ENCODE data around the gene AGER. TPM values are rescaled to one million over a fixed set of nuclear protein-coding genes. Genes with fewer than 3 reads are reported as not detected.

AGER gene
- total RNA-seq, 2 experiments from 2014 or later, result 9.6 to 11.5 TPM

DNA sequence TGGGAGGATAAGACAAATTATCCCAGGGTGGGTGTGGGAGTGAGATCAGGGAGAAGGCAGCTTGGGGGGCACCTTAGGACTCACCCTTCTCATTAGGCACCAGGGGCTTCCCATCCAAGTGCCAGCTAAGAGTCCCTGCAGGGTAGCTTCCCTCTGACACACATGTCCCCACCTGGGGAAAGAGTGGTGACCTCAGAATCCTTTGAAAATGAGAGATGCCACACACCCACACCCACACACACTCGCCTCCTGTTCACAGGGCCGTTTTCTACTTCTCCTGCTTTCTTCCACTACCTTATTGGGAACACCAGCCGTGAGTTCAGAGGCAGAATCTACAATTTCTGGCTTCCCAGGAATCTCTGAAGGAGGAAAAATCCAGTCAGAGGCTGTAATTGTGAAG is 1.0 kb downstream of the AGER start:
- DNase-seq, result no peak
- Mint-ChIP-seq H3K27ac (peak overlapping the region; percentile 16), H3K4me1 (peaks cover 48% of the 10 kb centered on the region)

DNA sequence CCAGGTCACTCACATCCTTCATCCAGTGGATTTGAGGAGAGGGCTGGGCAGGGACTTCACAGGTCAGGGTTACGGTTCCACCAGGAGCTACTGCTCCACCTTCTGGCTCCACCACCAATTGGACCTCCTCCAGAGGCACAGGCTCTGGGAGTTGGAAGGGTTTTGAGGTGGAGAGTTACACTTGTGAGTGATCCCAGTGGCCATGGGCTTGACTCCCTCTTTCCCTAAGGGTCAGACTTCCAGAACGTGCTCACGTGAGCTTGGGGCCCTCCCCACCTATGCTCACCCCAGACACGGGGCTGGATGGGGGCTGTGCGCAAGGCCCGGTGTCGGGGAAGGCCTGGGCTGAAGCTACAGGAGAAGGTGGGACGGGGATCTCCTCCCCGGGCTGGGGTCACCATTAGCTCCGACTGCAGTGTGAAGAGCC is 1.5 kb downstream of the AGER start:
- no peak for DNase-seq
- Mint-ChIP-seq H3K9me3 (no peaks in the 10 kb centered on the region), H3K4me3 (no peak overlapping the region), H3K27ac (peak overlapping the region; percentile 38), H3K27me3 (no peaks in the 10 kb centered on the region), H3K36me3 (peaks cover 30% of the 10 kb centered on the region), H3K4me1 (peaks cover 45% of the 10 kb centered on the region)

More for the DNA sequence above, 1.0 kb downstream of the AGER start:
- H3K36me3 Mint-ChIP-seq, result peaks cover 34% of the 10 kb centered on the region
- H3K4me3 Mint-ChIP-seq, result no peak overlapping the region
- no peaks in the 10 kb centered on the region for H3K27me3 Mint-ChIP-seq
- H3K9me3 Mint-ChIP-seq, result no peaks in the 10 kb centered on the region

DNA sequence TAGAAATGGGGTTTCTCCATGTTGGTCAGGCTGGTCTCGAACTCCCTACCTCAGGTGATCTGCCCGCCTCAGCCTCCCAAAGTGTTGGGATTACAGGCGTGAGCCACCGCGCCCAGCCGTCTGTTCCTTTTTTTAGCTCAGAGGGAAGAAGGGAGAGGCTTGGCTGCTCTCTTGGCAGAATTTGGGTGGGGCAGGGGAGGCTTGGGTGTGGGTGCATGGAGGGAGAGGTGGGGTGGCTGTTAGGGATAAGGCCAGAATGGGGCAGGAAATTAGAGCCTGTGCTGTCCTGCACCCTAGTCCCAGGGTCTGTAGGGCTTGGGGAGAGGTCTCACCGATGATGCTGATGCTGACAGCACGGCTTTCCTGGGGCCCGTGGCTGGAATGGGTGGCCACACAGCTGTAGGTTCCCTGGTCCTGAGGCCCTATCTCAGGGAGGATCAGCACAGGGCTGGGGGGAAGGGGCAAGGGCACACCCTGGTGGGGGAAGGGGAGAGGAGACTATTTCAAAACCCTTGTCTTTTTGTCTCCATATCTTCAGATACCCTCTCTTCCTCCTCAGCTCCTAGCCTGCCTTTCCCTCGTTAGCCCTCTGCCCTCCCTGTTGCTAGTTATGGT is 2.0 kb downstream of the AGER start:
- no peak for DNase-seq
- peaks cover 26% of the 10 kb centered on the region for H3K36me3 Mint-ChIP-seq
- H3K4me3 Mint-ChIP-seq, result no peak overlapping the region
- H3K9me3 Mint-ChIP-seq, result no peaks in the 10 kb centered on the region
- H3K4me1 Mint-ChIP-seq, result peaks cover 44% of the 10 kb centered on the region
- peak overlapping the region; percentile 38 for H3K27ac Mint-ChIP-seq
- no peaks in the 10 kb centered on the region for H3K27me3 Mint-ChIP-seq

DNA sequence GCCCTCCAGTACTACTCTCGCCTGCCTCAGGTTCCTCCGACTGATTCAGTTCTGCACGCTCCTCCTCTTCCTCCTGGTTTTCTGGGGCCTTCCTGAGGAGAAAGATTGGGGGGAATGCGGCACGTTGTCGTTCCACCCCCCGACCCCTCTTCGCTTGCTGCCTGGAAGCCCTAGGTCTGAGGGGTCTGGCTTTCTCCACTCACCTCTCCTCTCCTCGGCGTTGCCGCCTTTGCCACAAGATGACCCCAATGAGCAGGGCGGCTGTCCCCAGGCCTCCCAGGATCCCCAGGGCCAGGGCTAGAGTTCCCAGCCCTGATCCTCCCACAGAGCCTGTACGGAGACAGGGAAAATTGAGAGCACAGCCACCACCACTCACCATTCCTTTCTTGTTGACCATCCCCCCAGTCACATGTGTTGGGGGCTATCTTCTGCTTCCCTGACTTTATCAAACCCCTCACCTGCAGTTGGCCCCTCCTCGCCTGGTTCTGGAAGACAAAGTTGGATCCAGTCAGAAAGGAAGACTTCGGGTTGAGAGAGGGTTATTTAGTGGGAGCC is 2.8 kb downstream of the AGER start:
- H3K4me1 Mint-ChIP-seq, result peaks cover 44% of the 10 kb centered on the region
- peak overlapping the region; percentile 47 for H3K27ac Mint-ChIP-seq
- no peak for DNase-seq
- no peaks in the 10 kb centered on the region for H3K9me3 Mint-ChIP-seq
- H3K36me3 Mint-ChIP-seq, result peaks cover 19% of the 10 kb centered on the region
- no peaks in the 10 kb centered on the region for H3K27me3 Mint-ChIP-seq
- no peak overlapping the region for H3K4me3 Mint-ChIP-seq

DNA sequence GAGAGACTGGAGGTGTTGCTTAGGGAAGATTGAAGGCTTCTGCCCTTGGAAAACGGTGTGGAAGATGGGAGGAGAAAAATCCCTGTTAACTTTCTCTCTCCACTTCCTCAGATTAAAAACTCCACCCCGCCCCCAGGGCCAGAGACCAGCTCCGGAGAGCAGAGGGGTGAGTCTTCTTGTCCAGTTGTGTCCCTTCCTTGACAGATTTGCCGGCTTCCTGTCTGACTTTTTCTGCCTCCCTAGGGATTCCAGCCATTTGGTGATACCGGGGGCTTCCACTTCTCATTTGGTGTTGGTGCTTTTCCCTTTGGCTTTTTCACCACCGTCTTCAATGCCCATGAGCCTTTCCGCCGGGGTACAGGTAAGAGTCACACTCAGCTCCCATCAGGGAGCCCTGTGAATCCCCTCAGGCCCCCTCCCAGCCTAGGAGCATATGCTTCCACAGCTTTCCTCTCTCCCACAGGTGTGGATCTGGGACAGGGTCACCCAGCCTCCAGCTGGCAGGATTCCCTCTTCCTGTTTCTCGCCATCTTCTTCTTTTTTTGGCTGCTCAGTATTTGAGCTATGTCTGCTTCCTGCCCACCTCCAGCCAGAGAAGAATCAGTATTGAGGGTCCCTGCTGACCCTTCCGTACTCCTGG is 4.2 kb downstream of the AGER start:
- H3K27ac Mint-ChIP-seq, result peak overlapping the region; percentile 95
- H3K27me3 Mint-ChIP-seq, result no peaks in the 10 kb centered on the region
- DNase-seq, result no peak
- peaks cover 41% of the 10 kb centered on the region for H3K4me1 Mint-ChIP-seq
- H3K36me3 Mint-ChIP-seq, result peaks cover 13% of the 10 kb centered on the region
- no peaks in the 10 kb centered on the region for H3K9me3 Mint-ChIP-seq
- H3K4me3 Mint-ChIP-seq, result peak overlapping the region; percentile 94

DNA sequence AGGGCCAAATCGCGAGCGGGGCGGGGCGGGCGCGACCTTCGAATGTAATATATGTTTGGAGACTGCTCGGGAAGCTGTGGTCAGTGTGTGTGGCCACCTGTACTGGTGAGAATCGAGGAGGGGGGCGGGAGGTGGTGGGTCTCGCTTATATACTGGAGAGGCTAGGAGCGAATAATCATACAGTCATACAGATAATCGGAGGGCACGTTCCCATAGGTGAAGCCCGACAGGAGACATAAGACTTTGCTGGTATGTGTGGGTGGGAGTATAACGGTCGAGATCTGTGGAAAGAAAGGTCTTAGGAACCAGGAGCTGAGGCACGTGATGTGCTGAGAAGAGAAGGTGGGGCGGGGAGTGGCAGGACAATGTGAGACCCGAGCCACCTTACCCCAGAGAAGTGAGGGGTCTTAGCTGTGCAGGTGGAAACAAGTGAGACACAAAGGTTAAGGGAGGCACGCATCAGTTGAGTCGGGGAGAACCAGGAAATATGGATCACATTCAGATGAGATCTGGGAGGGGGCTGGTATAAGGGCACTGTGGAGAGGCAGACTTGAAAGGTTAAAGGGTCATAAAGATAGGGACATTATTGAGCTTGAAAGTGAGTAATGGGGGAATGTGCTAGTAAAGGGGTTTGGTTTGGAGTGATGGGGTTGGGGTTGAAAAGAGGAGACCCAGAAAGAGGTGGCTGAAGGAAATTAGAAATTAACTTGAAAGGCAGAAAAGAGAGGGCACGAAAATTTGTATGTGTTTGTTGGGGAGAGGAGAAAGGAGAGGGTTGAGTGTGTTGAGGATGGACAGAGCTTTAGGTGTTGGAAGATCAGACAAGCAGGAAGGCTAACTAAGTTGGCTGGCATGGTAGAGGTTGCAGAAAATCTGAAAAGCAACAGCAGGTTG is 5.3 kb downstream of the AGER start:
- Mint-ChIP-seq H3K27me3 (no peaks in the 10 kb centered on the region), H3K9me3 (no peaks in the 10 kb centered on the region), H3K4me1 (peaks cover 49% of the 10 kb centered on the region), H3K36me3 (peaks cover 14% of the 10 kb centered on the region), H3K4me3 (peak overlapping the region; percentile 94), H3K27ac (peak overlapping the region; percentile 95)
- no peak for DNase-seq

DNA sequence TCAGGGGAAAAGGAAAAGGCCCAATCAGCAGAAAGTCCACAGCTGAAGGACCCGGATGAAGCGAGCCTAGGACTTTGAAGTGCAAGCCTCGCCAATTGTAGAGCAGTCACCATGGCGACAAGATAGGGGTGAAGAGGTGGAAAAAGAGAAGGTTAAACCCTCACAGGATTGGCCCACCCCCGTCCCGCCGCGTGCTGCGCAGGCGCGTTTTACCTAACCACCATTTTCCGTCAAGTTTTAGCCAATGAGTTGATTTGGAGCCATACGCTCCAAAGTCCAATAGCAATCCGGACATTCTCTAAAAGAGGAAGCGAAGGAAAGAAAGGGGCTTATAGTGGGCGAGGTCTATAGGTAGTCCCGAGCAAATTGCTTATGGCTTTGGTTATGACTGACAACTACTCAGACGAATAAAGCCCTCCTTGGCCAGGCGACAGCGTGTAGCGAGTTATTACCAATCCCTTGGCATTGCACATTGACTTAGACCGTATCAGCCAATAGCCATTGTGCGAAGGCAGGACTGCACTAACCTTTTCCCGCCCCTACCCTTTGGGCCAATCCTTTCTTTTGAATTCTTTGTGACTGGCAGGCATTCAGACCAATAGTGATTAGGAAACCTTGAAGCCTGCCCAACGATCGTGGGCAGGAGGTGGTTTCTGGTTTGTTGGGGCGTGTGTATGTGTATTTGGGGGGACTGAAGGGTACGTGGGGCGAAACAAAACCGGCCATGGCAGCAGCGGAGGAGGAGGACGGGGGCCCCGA is 6.1 kb downstream of the AGER start, which contains the start of gene RNF5:
RNF5 (plus strand) TSS at position 618 of the 759 bp plus-strand sequence; CDS start at position 725, 107 bp downstream.
- DNase-seq, result peak; percentile 89
- peaks cover 53% of the 10 kb centered on the region for H3K4me1 Mint-ChIP-seq
- no peaks in the 10 kb centered on the region for H3K9me3 Mint-ChIP-seq
- H3K4me3 Mint-ChIP-seq, result peak within 1 kb of the TSS; percentile 94
- H3K27ac Mint-ChIP-seq, result peak within 1 kb of the TSS; percentile 95
- no peaks in the 10 kb centered on the region for H3K27me3 Mint-ChIP-seq
- H3K36me3 Mint-ChIP-seq, result peaks cover 15% of the 10 kb centered on the region

DNA sequence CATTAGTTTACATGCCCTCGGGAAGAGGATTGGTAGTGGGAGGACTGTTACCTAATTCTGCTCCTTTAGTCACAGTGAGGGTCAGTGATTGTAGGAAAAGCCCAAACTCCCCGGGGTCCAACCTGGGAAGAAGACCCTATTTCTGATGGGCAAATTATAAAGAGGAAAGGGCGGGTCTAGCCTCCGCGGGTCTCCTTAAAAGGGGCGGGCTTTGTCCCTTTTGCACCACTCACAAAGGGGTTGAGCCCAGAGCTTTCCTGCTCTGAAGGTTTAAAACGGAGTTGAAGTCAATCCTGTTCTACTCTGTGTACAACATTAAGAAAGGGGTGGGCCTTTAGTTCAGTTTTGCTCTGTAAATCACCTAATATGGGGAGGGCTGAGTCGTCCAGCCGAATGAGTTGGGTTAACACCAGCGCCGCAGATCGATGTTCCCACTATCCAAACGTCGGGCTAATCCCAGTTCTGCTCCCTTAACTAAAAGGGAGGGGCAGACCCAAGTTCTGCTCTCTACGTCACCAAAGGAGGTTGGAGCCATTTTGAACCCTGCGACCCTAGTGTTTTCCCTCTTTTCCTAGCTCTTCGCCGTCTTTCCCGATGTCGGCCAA is 6.8 kb downstream of the AGER start:
- no peaks in the 10 kb centered on the region for H3K27me3 Mint-ChIP-seq
- no peaks in the 10 kb centered on the region for H3K9me3 Mint-ChIP-seq
- peak; percentile 36 for DNase-seq
- peak overlapping the region; percentile 94 for H3K4me3 Mint-ChIP-seq
- H3K4me1 Mint-ChIP-seq, result peaks cover 53% of the 10 kb centered on the region
- H3K36me3 Mint-ChIP-seq, result peaks cover 15% of the 10 kb centered on the region
- peak overlapping the region; percentile 95 for H3K27ac Mint-ChIP-seq

DNA sequence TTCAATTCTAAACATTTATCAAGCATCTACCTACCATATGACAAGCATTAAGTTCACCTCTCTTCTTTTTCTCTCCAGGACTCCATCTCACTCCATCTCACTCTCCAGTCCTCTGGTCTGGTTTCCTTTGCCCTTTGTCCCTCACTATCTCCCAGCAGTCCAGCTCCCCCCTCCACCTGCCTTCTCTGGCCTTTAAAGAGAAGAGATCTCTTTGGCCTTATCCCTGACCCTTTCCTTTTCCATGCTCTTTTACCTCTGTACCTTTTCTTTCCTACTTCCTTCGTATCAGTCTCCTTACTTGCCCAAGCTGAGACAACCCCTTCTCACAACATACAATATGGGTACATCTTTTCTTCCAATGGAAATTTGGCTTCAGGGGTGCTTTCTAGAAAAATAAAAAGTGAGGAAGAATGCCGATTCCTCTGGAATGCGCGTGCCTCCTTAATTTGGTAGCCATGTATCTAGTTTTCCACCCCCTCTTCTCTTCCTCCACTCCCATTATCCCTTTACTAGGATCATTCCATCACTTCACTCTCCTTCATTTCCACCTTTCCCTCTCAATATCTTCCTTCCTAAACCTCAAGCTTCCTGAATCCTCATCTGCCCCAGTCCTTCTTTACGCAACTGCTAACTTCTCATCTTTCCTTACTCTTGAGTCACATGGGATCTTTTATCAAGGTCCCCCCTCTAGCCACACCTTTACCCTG is 7.4 kb downstream of the AGER start:
- Mint-ChIP-seq H3K9me3 (no peaks in the 10 kb centered on the region), H3K36me3 (peaks cover 15% of the 10 kb centered on the region), H3K27ac (peak overlapping the region; percentile 95), H3K4me1 (peaks cover 53% of the 10 kb centered on the region), H3K4me3 (peak overlapping the region; percentile 94), H3K27me3 (no peaks in the 10 kb centered on the region)
- DNase-seq, result no peak

DNA sequence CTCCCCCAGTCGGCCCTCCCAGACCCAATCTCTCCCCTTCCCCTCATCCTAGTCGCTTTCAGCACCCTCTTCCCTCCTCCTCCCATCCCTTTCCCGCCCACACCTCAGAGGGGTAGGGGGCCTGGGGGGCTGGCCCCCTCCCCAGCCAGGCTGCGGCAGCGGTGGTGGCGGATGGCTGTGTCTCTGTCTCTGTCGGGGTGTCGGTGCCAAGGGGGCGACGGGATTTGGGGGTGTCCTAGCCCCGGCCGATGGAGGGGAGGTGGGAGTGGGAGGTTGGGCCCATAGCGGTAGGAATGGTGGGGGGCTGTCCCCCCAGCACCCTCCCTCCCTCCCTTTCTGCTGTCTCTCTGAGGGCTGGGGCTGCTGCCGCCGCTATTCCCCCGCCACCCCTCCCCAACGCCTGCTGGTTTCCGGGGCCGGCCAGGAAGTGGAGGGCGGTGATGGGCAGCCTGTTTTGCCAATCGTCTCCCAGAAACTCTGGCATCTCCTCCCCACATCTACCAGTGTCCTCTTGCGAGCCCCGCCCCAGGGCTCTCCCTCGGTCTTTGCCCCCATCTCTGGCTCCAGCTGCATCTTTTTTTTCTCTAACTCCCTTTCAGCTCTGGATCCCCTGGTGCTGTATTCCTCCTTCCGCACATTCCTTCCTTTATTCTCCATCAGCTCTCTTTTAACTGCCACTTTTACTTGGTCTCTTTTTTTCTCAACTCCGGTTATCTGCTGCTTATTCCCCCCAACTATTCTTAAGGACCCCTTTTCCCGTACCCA is 8.2 kb downstream of the AGER start, which contains the start of gene AGPAT1:
AGPAT1 (minus strand) TSS at position 374 of the 765 bp plus-strand sequence. CDS start 4,588 bp downstream, outside the sequence.
- peak; percentile 96 for DNase-seq
- Mint-ChIP-seq H3K27ac (peak within 1 kb of the TSS; percentile 95), H3K4me3 (peak within 1 kb of the TSS; percentile 94), H3K36me3 (peaks cover 15% of the 10 kb centered on the region), H3K27me3 (no peaks in the 10 kb centered on the region), H3K4me1 (peaks cover 53% of the 10 kb centered on the region), H3K9me3 (no peaks in the 10 kb centered on the region)

DNA sequence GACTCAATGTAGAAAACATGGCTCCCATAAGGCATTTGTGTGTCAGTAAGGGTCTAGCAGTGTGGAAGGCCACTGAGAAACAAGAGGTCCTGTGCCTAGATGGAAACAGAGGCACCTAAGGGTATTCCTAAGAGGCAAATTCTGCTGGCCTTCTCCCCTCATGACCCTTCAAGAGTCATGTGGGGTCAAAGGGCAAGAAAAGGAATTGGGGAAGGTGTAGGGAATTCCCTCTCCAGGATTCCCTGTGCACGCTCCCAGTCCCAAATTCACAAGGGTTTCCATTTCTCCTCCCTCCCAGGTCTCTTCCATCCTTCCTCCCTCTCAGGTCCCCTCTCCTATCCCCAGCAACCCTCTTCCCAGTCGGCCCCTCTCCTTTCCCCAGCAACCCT is 8.7 kb downstream of the AGER start:
- peaks cover 53% of the 10 kb centered on the region for H3K4me1 Mint-ChIP-seq
- no peaks in the 10 kb centered on the region for H3K9me3 Mint-ChIP-seq
- H3K4me3 Mint-ChIP-seq, result peak overlapping the region; percentile 94
- H3K36me3 Mint-ChIP-seq, result peaks cover 15% of the 10 kb centered on the region
- no peaks in the 10 kb centered on the region for H3K27me3 Mint-ChIP-seq
- H3K27ac Mint-ChIP-seq, result peak overlapping the region; percentile 70
- no peak for DNase-seq

DNA sequence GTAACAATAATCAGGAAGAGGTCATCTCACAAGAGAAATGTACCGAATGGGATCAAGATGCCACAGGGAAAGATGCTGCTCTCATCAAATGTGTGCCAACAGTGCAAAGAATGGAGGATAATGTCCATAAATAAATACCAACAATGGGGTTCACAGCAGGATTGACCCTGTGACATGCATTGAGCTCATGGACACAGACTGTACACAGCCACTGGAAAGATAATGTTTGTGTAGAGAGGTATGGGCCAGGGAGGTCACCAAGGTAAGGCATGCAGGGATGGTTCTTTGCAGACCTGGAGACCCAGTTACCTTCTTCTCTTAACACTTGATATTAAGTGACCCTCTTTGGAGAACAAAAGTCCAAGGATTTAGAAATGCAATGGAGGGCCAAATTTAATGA is 9.6 kb downstream of the AGER start:
- H3K4me3 Mint-ChIP-seq, result peak overlapping the region; percentile 94
- peaks cover 48% of the 10 kb centered on the region for H3K4me1 Mint-ChIP-seq
- no peak overlapping the region for H3K27ac Mint-ChIP-seq
- DNase-seq, result no peak
- no peaks in the 10 kb centered on the region for H3K27me3 Mint-ChIP-seq
- peaks cover 21% of the 10 kb centered on the region for H3K36me3 Mint-ChIP-seq
- H3K9me3 Mint-ChIP-seq, result no peaks in the 10 kb centered on the region

Measured in activated naive CD8-positive, alpha-beta T cell treated with anti-CD3 and anti-CD28 coated beads for 36 hours (primary cell).